MCF 10A (cell line): Measurements from ENCODE around the gene CALHM5. TPM values are rescaled to one million over a fixed set of nuclear protein-coding genes. Genes with fewer than 3 reads are reported as not detected.

Source experiments
- BruUV-seq: library from RNA; stranded (reverse); fragments of 400-500 nt; replicated peaks from 2 replicates; lab custom pipeline; 2021; lab: Mats Ljungman, UMichigan
- CTCF ChIA-PET: fragments of 300-600 bp; sonication (Branson Sonifier 250); formaldehyde crosslinking; extraction: SDS; loops from one replicate; lab custom pipeline; 2021; ENCODE audit warnings: antibody characterized with exemption, inconsistent platforms; lab: Yijun Ruan, JAX
- POLR2A ChIA-PET: fragments of 300-600, 350-650 bp; sonication (Branson Sonifier 250); formaldehyde crosslinking; extraction: SDS; loops from one replicate; lab custom pipeline; 2020; ENCODE audit warnings: antibody characterized with exemption, inconsistent platforms; lab: Yijun Ruan, JAX
- DNase-seq: peaks from one replicate; pipeline ENCODE4 v3.0.0-alpha.2; 2018; ENCODE audit not compliant: unreplicated experiment
- H3K27ac Mint-ChIP-seq: one replicate; pipeline ENCODE4 v1.8.0; 2022; ENCODE audit warnings: mild to moderate bottlenecking, low read depth, mixed read lengths; ENCODE audit not compliant: unreplicated experiment
- H3K27me3 Mint-ChIP-seq: one replicate; pipeline ENCODE4 v1.8.0; 2022; ENCODE audit warnings: mixed read lengths; ENCODE audit not compliant: insufficient read depth, unreplicated experiment
- H3K36me3 Mint-ChIP-seq: one replicate; pipeline ENCODE4 v1.8.0; 2022; ENCODE audit warnings: mild to moderate bottlenecking, moderate library complexity, mixed read lengths; ENCODE audit not compliant: insufficient read depth, unreplicated experiment
- H3K4me1 Mint-ChIP-seq: one replicate; pipeline ENCODE4 v1.8.0; 2022; ENCODE audit warnings: mixed read lengths; ENCODE audit not compliant: insufficient read depth, unreplicated experiment
- H3K4me3 Mint-ChIP-seq: one replicate; pipeline ENCODE4 v1.8.0; 2022; ENCODE audit warnings: mild to moderate bottlenecking, moderate library complexity, mixed read lengths; ENCODE audit not compliant: unreplicated experiment
- H3K9me3 Mint-ChIP-seq: one replicate; pipeline ENCODE4 v1.8.0; 2022; ENCODE audit warnings: mixed read lengths; ENCODE audit not compliant: unreplicated experiment
- intact Hi-C: fragments of 100-400 bp; cut with micrococcal nuclease; formaldehyde crosslinking; loops from 2 replicates; pipeline ENCODE4 v1.14.1; 2022
- total RNA-seq: library from RNA; stranded (reverse); gene quantifications from 2 replicates; pipeline ENCODE4 v1.2.3, GENCODE V29; 2022
- TF ChIP-seq, protein P1 (sequence below): fragments of 200-600 bp; IDR thresholded peaks from one replicate; pipeline ENCODE4 v1.8.0; 2022; ENCODE audit warnings: antibody characterized with exemption, mild to moderate bottlenecking; ENCODE audit not compliant: unreplicated experiment

The CALHM5 gene
- total RNA-seq, 1 experiment from 2014 or later, result not detected

GRCh38 chr6:116471531-116471930, 39.9 kb upstream of the CALHM5 start:
- intact Hi-C loops, result no loop called here
- Mint-ChIP-seq H3K9me3 (no peaks in the 10 kb centered on the region), H3K4me1 (no peaks in the 10 kb centered on the region), H3K27ac (no peak overlapping the region), H3K27me3 (no peaks in the 10 kb centered on the region), H3K36me3 (no peaks in the 10 kb centered on the region), H3K4me3 (no peak overlapping the region)
- no peak for DNase-seq
- no TSS peak for BruUV-seq
- TF ChIP-seq, protein P1, sequence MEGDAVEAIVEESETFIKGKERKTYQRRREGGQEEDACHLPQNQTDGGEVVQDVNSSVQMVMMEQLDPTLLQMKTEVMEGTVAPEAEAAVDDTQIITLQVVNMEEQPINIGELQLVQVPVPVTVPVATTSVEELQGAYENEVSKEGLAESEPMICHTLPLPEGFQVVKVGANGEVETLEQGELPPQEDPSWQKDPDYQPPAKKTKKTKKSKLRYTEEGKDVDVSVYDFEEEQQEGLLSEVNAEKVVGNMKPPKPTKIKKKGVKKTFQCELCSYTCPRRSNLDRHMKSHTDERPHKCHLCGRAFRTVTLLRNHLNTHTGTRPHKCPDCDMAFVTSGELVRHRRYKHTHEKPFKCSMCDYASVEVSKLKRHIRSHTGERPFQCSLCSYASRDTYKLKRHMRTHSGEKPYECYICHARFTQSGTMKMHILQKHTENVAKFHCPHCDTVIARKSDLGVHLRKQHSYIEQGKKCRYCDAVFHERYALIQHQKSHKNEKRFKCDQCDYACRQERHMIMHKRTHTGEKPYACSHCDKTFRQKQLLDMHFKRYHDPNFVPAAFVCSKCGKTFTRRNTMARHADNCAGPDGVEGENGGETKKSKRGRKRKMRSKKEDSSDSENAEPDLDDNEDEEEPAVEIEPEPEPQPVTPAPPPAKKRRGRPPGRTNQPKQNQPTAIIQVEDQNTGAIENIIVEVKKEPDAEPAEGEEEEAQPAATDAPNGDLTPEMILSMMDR, result no peak
- ChIA-PET POLR2A (no interaction called here), CTCF (no interaction called here)

DNA sequence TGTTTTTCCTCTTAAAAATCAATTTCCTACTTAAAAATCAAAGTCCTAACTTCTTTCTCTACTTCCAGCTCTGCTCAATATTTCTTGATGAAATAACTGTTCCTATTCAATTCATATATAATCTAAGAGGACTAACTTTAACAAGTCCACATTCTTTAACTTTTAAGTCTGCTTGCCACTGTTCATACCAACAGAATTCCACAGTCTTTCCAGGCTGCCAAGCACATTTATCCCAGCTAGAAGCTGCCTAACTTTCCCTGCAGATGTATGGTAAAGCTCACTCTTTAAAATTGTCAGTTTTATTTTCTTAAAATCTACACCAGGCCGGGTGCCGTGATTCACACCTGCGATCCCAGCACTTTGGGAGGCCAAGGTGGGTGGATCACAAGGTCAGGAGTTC, 38.7 kb upstream of the CALHM5 start:
- Mint-ChIP-seq H3K36me3 (no peaks in the 10 kb centered on the region), H3K4me1 (no peaks in the 10 kb centered on the region), H3K9me3 (no peaks in the 10 kb centered on the region), H3K27me3 (no peaks in the 10 kb centered on the region), H3K27ac (no peak overlapping the region), H3K4me3 (no peak overlapping the region)
- ChIA-PET CTCF (interaction anchor here (0.6 kb wide), 1 partner anchor 762 kb away, joined by 3 read pairs; no protein-coding TSS in a partner anchor), POLR2A (no interaction called here)
- no TSS peak for BruUV-seq
- intact Hi-C loops, result no loop called here
- no peak for DNase-seq
- TF ChIP-seq, protein P1, result no peak

GRCh38 chr6:116475141-116475540, 36.3 kb upstream of the CALHM5 start:
- Mint-ChIP-seq H3K4me1 (no peaks in the 10 kb centered on the region), H3K36me3 (no peaks in the 10 kb centered on the region), H3K9me3 (no peaks in the 10 kb centered on the region), H3K27ac (no peak overlapping the region), H3K27me3 (no peaks in the 10 kb centered on the region), H3K4me3 (no peak overlapping the region)
- ChIA-PET POLR2A (no interaction called here), CTCF (no interaction called here)
- DNase-seq, result no peak
- BruUV-seq, result no TSS peak
- TF ChIP-seq, protein P1, result no peak
- intact Hi-C loops, result no loop called here

GRCh38 chr6:116476002-116476678, 35.3 kb upstream of the CALHM5 start:
- H3K36me3 Mint-ChIP-seq, result no peaks in the 10 kb centered on the region
- peak; percentile 6 for DNase-seq

More at GRCh38 chr6:116476002-116476678, 35.3 kb upstream of the CALHM5 start:
- TF ChIP-seq, protein P1, result no peak
- no peaks in the 10 kb centered on the region for H3K4me1 Mint-ChIP-seq
- CTCF ChIA-PET, result no interaction called here
- POLR2A ChIA-PET, result no interaction called here
- H3K27me3 Mint-ChIP-seq, result no peaks in the 10 kb centered on the region
- H3K4me3 Mint-ChIP-seq, result no peak overlapping the region
- intact Hi-C loops, result no loop called here
- H3K27ac Mint-ChIP-seq, result no peak overlapping the region
- H3K9me3 Mint-ChIP-seq, result no peaks in the 10 kb centered on the region
- no TSS peak for BruUV-seq
